Neural progenitor cell (in vitro differentiated cells): ENCODE measurements around the gene ATP2B3.

Experiments used
- CTCF ChIP-seq: fragments of 200-600 bp; sonication (generic); IDR thresholded peaks from 2 replicates; pipeline ENCODE4 v1.5.1; 2017; ENCODE audit warnings: antibody characterized with exemption, mild to moderate bottlenecking
- EZH2 ChIP-seq: fragments of 200-600 bp; sonication (generic); IDR thresholded peaks from 2 replicates; pipeline ENCODE4 v1.6.1; 2017; ENCODE audit warnings: antibody characterized with exemption, mild to moderate bottlenecking, moderate library complexity
- EZH2phosphoT487 ChIP-seq: fragments of 200-600 bp; sonication (generic); IDR thresholded peaks from 2 replicates; pipeline ENCODE4 v1.6.1; 2017; ENCODE audit warnings: antibody characterized with exemption

DNA sequence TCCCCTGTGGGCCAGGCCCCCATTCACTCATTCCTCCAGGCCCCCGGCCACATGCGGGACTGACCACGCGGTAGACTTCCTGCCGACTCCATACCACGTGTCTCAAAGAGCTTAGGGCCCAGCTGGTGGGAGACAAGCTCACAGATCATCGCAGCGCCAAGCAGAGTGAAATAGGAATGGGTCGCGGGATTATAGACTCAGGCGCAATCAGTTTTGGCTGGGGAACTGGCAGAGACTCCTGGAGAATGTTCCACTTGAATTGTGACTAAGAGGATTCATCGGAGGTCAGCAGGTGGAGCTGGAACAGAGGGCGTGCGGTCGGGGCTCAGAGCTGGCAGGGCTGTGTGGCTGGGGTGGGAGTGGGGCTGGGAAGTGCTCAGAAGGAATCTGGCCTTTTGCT is 15.6 kb downstream of the ATP2B3 start:
- TF ChIP-seq EZH2phosphoT487 (no peak), CTCF (no peak), EZH2 (no peak)
